ENCODE results near the gene ADAMTSL4. TPM values are rescaled to one million over a fixed set of nuclear protein-coding genes. Genes with fewer than 3 reads are reported as not detected.
A peak's percentile ranks its signal among the peaks of the same experiment; 100 is the strongest.

Gene ADAMTSL4
- total and polyA plus RNA-seq, 9 of the 15 experiments (the other 6 are each of a cell fraction or from before 2014, with no cell fraction given) = 12.7 to 212 (median 35.6) TPM

- CTCF ChIA-PET (ENCODE audit: low intra/inter-chr PET ratio) = no interaction called here
- H3K4me3 ChIP-seq = no peak overlapping the region
- no peaks in the 10 kb centered on the region for H3K9me1 ChIP-seq (ENCODE audit: control insufficient read depth, insufficient read depth, low read length)
- ATAC-seq = no peak
- peaks cover 21% of the 10 kb centered on the region; the same call in 1 of the 3 replicates for H3K79me2 ChIP-seq (ENCODE audit: control insufficient read depth, insufficient read depth, low read length)
- peaks cover 45 to 51% of the 10 kb centered on the region in 2 experiments for H3K4me1 ChIP-seq (replicated peaks in 1 of 2; ENCODE audit: control insufficient read depth in 2 of 2, insufficient read depth in 2 of 2, low read length in 2 of 2)
- peak; percentile 66 to 77 (median 74) for DNase-seq (ENCODE audit: extremely low read depth in 1 of 4, low spot score in 3 of 4)
- intact Hi-C loops (cut with micrococcal nuclease) = no loop called here
- H3K27ac ChIP-seq (ENCODE audit: extremely low read depth, low read depth, low read length) = peak overlapping the region; percentile 33; the same call in 1 of the 3 replicates
- H3K9me3 ChIP-seq (replicated peaks; ENCODE audit: control insufficient read depth, insufficient read depth, low read depth, low read length) = no peaks in the 10 kb centered on the region
- peak; percentile 87 for FAIRE-seq
- H3K4me2 ChIP-seq (ENCODE audit: insufficient read depth, low read length) = 0 out of 2 replicates have a peak overlapping the region, but pooled peaks have one; percentile 15
- POLR2A ChIA-PET = interaction anchor here (0.6 to 1.4 kb wide), 6 partner anchors 8 to 172 kb away, joined by 3 to 4 read pairs (median 3); partner anchors contain the start of genes MCL1 and TARS2
- H2AFZ ChIP-seq (ENCODE audit: low read depth, low read length) = no peak overlapping the region
- 27% methylated on average over 7 of the region's 7 CpGs for WGBS (ENCODE audit: insufficient coverage, low coverage, missing lambda C conversion rate)
- peak overlapping the region in 1 of 2 experiments; percentile 63; a peak in 1 of 4 replicates for H3K9ac ChIP-seq (ENCODE audit: insufficient read depth in 1 of 2, low read depth in 2 of 2, low read length in 2 of 2)
- no TSS peak for BruUV-seq (replicated peaks)
- in situ Hi-C loops (cut with MboI) = no loop called here
- no peaks in the 10 kb centered on the region for H3K27me3 ChIP-seq (ENCODE audit: control insufficient read depth in 2 of 2, insufficient read depth in 2 of 2, low read length in 2 of 2)
- no peaks in the 10 kb centered on the region for H4K20me1 ChIP-seq (replicated peaks; ENCODE audit: control insufficient read depth, insufficient read depth, low read length)
- H3K36me3 ChIP-seq (ENCODE audit: control insufficient read depth, insufficient read depth, low read length) = peaks cover 34% of the 10 kb centered on the region; the same call in 2 of the 3 replicates
- TF ChIP-seq HMGN3 (IDR thresholded peaks at IDR 0.05; ENCODE audit: borderline replicate concordance, extremely low read depth, insufficient read length, low read depth, low read length) = no peak
- TF ChIP-seq ZNF444 (CRISPR knock-in tag; IDR thresholded peaks at IDR 0.05) = no peak
- no peak for TF ChIP-seq ZNF436 (CRISPR knock-in tag; IDR thresholded peaks at IDR 0.05)
- no peak for TF ChIP-seq CREB1 (IDR thresholded peaks at IDR 0.05)
- TF ChIP-seq CREB1 (CRISPR knock-in tag; IDR thresholded peaks at IDR 0.05) = no peak
- TF ChIP-seq VEZF1 (CRISPR knock-in tag; IDR thresholded peaks at IDR 0.05) = no peak
- TF ChIP-seq E2F8 (IDR thresholded peaks at IDR 0.05; ENCODE audit: low read depth, partially characterized antibody) = no peak
- TF ChIP-seq ZNF311 (CRISPR knock-in tag; IDR thresholded peaks at IDR 0.05) = no peak
- TF ChIP-seq NFE2L1 (tag; IDR thresholded peaks at IDR 0.05; ENCODE audit: borderline replicate concordance, low read depth) = no peak
- no peak for TF ChIP-seq HMGXB4 (CRISPR knock-in tag; IDR thresholded peaks at IDR 0.05)
- no peak for TF ChIP-seq MEIS2 (IDR thresholded peaks at IDR 0.05; ENCODE audit: partially characterized antibody)
- no peak for TF ChIP-seq NFIC (IDR thresholded peaks at IDR 0.05)
- no peak for TF ChIP-seq C11orf30 (IDR thresholded peaks at IDR 0.05; ENCODE audit: low read depth)
- no peak for TF ChIP-seq FUS (optimal IDR thresholded peaks at IDR 0.05; ENCODE audit: low read depth, low read length)
- TF ChIP-seq CHCHD3 (CRISPR knock-in tag; IDR thresholded peaks at IDR 0.05) = no peak
- TF ChIP-seq JUND (IDR thresholded peaks at IDR 0.05; ENCODE audit: borderline replicate concordance, low read depth, low read length) = peak; percentile 87
- TF ChIP-seq JUND (tag; IDR thresholded peaks at IDR 0.05; ENCODE audit: borderline replicate concordance, low read depth, low read length) = no peak; the same call in 2 of the 3 replicates
- TF ChIP-seq ZBTB7A (IDR thresholded peaks at IDR 0.05; ENCODE audit: borderline replicate concordance, control insufficient read depth, low read depth, low read length) = 0 out of 2 replicates have a peak, but pooled peaks have one; percentile 33
Observed at GRCh38 chr1:150513351-150513791, 35.8 kb upstream of the ADAMTSL4 start.

Measured in K562 (cell line).